H9 (cell line): ENCODE data around the gene LRIG1. TPM values are rescaled to one million over a fixed set of nuclear protein-coding genes. Genes with fewer than 3 reads are reported as not detected.
A peak's percentile ranks its signal among the peaks of the same experiment; 100 is the strongest.

Source experiments
- DNase-seq: peaks from one replicate; pipeline ENCODE4 v3.0.0-alpha.2; 2017
- H2AFZ ChIP-seq: one replicate; pipeline ENCODE4 v1.6.1; 2013; ENCODE audit warnings: mild to moderate bottlenecking, low read length, control low read depth, moderate library complexity
- H2AK5ac ChIP-seq: 2 replicates; pipeline ENCODE4 v1.6.1; 2013; ENCODE audit warnings: low read length, control low read depth, mixed read lengths; ENCODE audit not compliant: insufficient read length
- H2BK120ac ChIP-seq: one replicate; pipeline ENCODE4 v1.6.1; 2013; ENCODE audit warnings: low read depth, mild to moderate bottlenecking, low read length, control low read depth, inconsistent platforms; ENCODE audit not compliant: poor library complexity, severe bottlenecking
- H2BK12ac ChIP-seq: 2 replicates; pipeline ENCODE4 v1.6.1; 2013; ENCODE audit warnings: low read length, control low read depth, mixed read lengths, low read depth; ENCODE audit not compliant: insufficient read length
- H2BK15ac ChIP-seq: 2 replicates; pipeline ENCODE4 v1.6.1; 2013; ENCODE audit warnings: low read depth, low read length, control low read depth
- H2BK20ac ChIP-seq: one replicate; pipeline ENCODE4 v1.6.1; 2013; ENCODE audit warnings: low read depth, mild to moderate bottlenecking, low read length, control low read depth, inconsistent platforms; ENCODE audit not compliant: poor library complexity, severe bottlenecking
- H2BK5ac ChIP-seq: 2 replicates; pipeline ENCODE4 v1.6.1; 2013; ENCODE audit warnings: low read length, control low read depth, mixed read lengths; ENCODE audit not compliant: insufficient read length
- H3K14ac ChIP-seq: 2 replicates; pipeline ENCODE4 v1.6.1; 2013; ENCODE audit warnings: low read length, control low read depth; ENCODE audit not compliant: insufficient read depth
- H3K18ac ChIP-seq: 2 replicates; pipeline ENCODE4 v1.6.1; 2013; ENCODE audit warnings: low read depth, mild to moderate bottlenecking, mixed read lengths, low read length, control low read depth; ENCODE audit not compliant: insufficient read length
- H3K23ac ChIP-seq: 2 replicates; pipeline ENCODE4 v1.6.1; 2013; ENCODE audit warnings: low read length, control low read depth, mixed read lengths, low read depth; ENCODE audit not compliant: insufficient read length
- H3K23me2 ChIP-seq: 2 replicates; pipeline ENCODE4 v1.6.1; 2013; ENCODE audit warnings: low read depth, mild to moderate bottlenecking, mixed read lengths, low read length, control low read depth; ENCODE audit not compliant: insufficient read length, poor library complexity, severe bottlenecking
- H3K27ac ChIP-seq: 2 replicates; pipeline ENCODE4 v1.5.1; 2013; ENCODE audit warnings: low read length, control low read depth, mixed read lengths, low read depth; ENCODE audit not compliant: insufficient read length
- H3K27me3 ChIP-seq: 2 replicates; pipeline ENCODE4 v1.6.1; 2013; ENCODE audit warnings: low read length, control low read depth, inconsistent platforms; ENCODE audit not compliant: insufficient read depth
- H3K4ac ChIP-seq: 2 replicates; pipeline ENCODE4 v1.6.1; 2013; ENCODE audit warnings: low read depth, mild to moderate bottlenecking, control low read depth, inconsistent platforms, low read length, moderate library complexity
- H3K4me1 ChIP-seq: 2 replicates; pipeline ENCODE4 v1.6.1; 2013; ENCODE audit warnings: low read length, control low read depth, inconsistent platforms; ENCODE audit not compliant: insufficient read depth
- H3K4me2 ChIP-seq: 2 replicates; pipeline ENCODE4 v1.6.1; 2013; ENCODE audit warnings: low read length, control low read depth, mixed read lengths; ENCODE audit not compliant: insufficient read length, insufficient read depth
- H3K56ac ChIP-seq: 2 replicates; pipeline ENCODE4 v1.6.1; 2013; ENCODE audit warnings: low read depth, mild to moderate bottlenecking, mixed read lengths, low read length, control low read depth; ENCODE audit not compliant: insufficient read length
- H3K79me1 ChIP-seq: 2 replicates; pipeline ENCODE4 v1.6.1; 2013; ENCODE audit warnings: low read depth, mild to moderate bottlenecking, moderate library complexity, low read length, control low read depth, inconsistent platforms; ENCODE audit not compliant: insufficient read depth, poor library complexity, severe bottlenecking
- H3K79me2 ChIP-seq: 2 replicates; pipeline ENCODE4 v1.6.1; 2013; ENCODE audit warnings: low read length, control low read depth, inconsistent platforms; ENCODE audit not compliant: insufficient read depth
- H3K9ac ChIP-seq: 2 replicates; pipeline ENCODE4 v1.6.1; 2013; ENCODE audit warnings: low read length, control low read depth, mixed read lengths; ENCODE audit not compliant: insufficient read length; ENCODE audit errors: extremely low read depth
- H3K9me3 ChIP-seq: one replicate; pipeline ENCODE4 v1.6.1; 2013; ENCODE audit warnings: low read depth, low read length, inconsistent platforms; ENCODE audit not compliant: control insufficient read depth
- H3T11ph ChIP-seq: one replicate; pipeline ENCODE4 v1.6.1; 2013; ENCODE audit warnings: mild to moderate bottlenecking, low read length, control low read depth, inconsistent platforms
- H4K20me1 ChIP-seq: one replicate; pipeline ENCODE4 v1.6.1; 2013; ENCODE audit not compliant: control insufficient read depth, insufficient read length, insufficient read depth
- H4K5ac ChIP-seq: 2 replicates; pipeline ENCODE4 v1.6.1; 2013; ENCODE audit warnings: low read depth, mild to moderate bottlenecking, mixed read lengths, low read length, control low read depth; ENCODE audit not compliant: insufficient read length
- H4K8ac ChIP-seq: replicated peaks from 2 replicates; pipeline ENCODE4 v1.6.1; 2013; ENCODE audit warnings: low read length, control low read depth, mixed read lengths, low read depth; ENCODE audit not compliant: insufficient read length
- H4K91ac ChIP-seq: 2 replicates; pipeline ENCODE4 v1.6.1; 2013; ENCODE audit warnings: low read depth, mild to moderate bottlenecking, moderate library complexity, mixed read lengths, low read length, control low read depth; ENCODE audit not compliant: insufficient read length
- H3K27ac Mint-ChIP-seq, 3 experiments: 2 replicates in 2 of 3; 3 replicates in 1 of 3; pipeline ENCODE4 v1.8.0; 2020 to 2021; ENCODE audit warnings: mixed read lengths in 3 of 3, mild to moderate bottlenecking in 1 of 3, moderate library complexity in 1 of 3
- H3K27me3 Mint-ChIP-seq: 2 replicates; pipeline ENCODE4 v1.8.0; 2021; ENCODE audit warnings: low read depth, mild to moderate bottlenecking, moderate library complexity, mixed read lengths
- H3K36me3 Mint-ChIP-seq, 3 experiments: 2 replicates in 2 of 3; 3 replicates in 1 of 3; pipeline ENCODE4 v1.8.0; 2020 to 2021; ENCODE audit warnings: low read depth in 3 of 3, mixed read lengths in 3 of 3; ENCODE audit not compliant: insufficient read depth in 1 of 3
- H3K4me1 Mint-ChIP-seq, 2 experiments: 2 replicates each; pipeline ENCODE4 v1.8.0; 2020; ENCODE audit warnings: mixed read lengths in 2 of 2
- H3K4me3 Mint-ChIP-seq, 2 experiments: 2 replicates in 1 of 2; 3 replicates in 1 of 2; pipeline ENCODE4 v1.8.0; 2020 to 2021; ENCODE audit warnings: mild to moderate bottlenecking in 2 of 2, mixed read lengths in 2 of 2, moderate library complexity in 1 of 2
- H3K9me3 Mint-ChIP-seq, 2 experiments: 2 replicates in 1 of 2; 3 replicates in 1 of 2; pipeline ENCODE4 v1.8.0; 2020; ENCODE audit warnings: mild to moderate bottlenecking in 2 of 2, mixed read lengths in 2 of 2, moderate library complexity in 1 of 2
- WGBS: extraction: QIAGEN DNeasy Blood & Tissue Kit; methylation state at CpG from one replicate; pipeline ENCODE4 v1.1.7; 2013; ENCODE audit warnings: missing lambda C conversion rate, low lambda C conversion rate, mixed read lengths; ENCODE audit not compliant: insufficient read length; ENCODE audit errors: extremely low coverage; 5-methylcytosine and 5-hydroxymethylcytosine counted together
- total RNA-seq: library from RNA; stranded (reverse); gene quantifications from 2 replicates; pipeline ENCODE4 v1.2.1, GENCODE V29; 2021
- TF ChIP-seq, protein P1 (sequence below): fragments of 200-600 bp; sonication (generic); conservative IDR thresholded peaks from 3 replicates; pipeline ENCODE4 v1.8.0; 2021; ENCODE audit warnings: antibody characterized with exemption, mild to moderate bottlenecking

The LRIG1 gene
- total RNA-seq, 1 experiment from 2014 or later, result 70.3 TPM

DNA sequence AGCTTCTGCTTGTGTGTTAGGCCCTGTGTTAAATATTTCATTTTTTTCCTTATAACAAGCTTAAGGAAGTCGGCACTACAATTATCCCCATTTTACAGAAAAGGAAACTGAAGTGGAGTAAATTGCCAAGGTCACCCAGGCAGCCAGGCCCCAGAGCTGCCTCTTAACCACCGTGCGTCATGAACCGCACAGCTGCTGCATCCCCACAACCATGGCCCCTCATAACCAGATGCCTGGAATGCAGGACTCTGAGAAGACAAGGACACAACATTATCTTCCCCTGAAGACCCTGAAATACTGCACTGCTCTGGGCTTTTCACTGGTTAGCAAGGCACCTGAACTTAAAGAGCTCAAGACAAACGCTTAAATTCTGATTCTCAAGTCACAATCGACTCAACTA, 14.6 kb downstream of the LRIG1 start:
- Histone ChIP-seq H3T11ph (no peak overlapping the region), H3K79me2 (peaks cover 83% of the 10 kb centered on the region), H3K56ac (no peak overlapping the region), H2BK12ac (no peak overlapping the region), H3K14ac (no peak overlapping the region), H4K5ac (no peak overlapping the region), H3K18ac (no peak overlapping the region), H3K4ac (no peak overlapping the region), H2BK5ac (no peak overlapping the region), H2BK120ac (no peak overlapping the region), H2BK15ac (no peak overlapping the region), H4K91ac (no peak overlapping the region), H3K9me3 (no peaks in the 10 kb centered on the region), H3K4me1 (peaks cover 40% of the 10 kb centered on the region), H3K27me3 (no peaks in the 10 kb centered on the region), H3K27ac (no peak overlapping the region), H2BK20ac (no peak overlapping the region), H3K4me2 (no peak overlapping the region), H2AK5ac (no peak overlapping the region), H3K79me1 (peaks cover 11% of the 10 kb centered on the region), H4K20me1 (no peaks in the 10 kb centered on the region), H4K8ac (no peak overlapping the region), H2AFZ (no peak overlapping the region), H3K23me2 (no peaks in the 10 kb centered on the region), H3K23ac (no peak overlapping the region), H3K9ac (no peak overlapping the region)
- peaks cover 75 to 78% of the 10 kb centered on the region in 2 experiments for H3K4me1 Mint-ChIP-seq
- no peaks in the 10 kb centered on the region for H3K27me3 Mint-ChIP-seq
- TF ChIP-seq, protein P1, sequence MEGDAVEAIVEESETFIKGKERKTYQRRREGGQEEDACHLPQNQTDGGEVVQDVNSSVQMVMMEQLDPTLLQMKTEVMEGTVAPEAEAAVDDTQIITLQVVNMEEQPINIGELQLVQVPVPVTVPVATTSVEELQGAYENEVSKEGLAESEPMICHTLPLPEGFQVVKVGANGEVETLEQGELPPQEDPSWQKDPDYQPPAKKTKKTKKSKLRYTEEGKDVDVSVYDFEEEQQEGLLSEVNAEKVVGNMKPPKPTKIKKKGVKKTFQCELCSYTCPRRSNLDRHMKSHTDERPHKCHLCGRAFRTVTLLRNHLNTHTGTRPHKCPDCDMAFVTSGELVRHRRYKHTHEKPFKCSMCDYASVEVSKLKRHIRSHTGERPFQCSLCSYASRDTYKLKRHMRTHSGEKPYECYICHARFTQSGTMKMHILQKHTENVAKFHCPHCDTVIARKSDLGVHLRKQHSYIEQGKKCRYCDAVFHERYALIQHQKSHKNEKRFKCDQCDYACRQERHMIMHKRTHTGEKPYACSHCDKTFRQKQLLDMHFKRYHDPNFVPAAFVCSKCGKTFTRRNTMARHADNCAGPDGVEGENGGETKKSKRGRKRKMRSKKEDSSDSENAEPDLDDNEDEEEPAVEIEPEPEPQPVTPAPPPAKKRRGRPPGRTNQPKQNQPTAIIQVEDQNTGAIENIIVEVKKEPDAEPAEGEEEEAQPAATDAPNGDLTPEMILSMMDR, result no peak
- WGBS, result no CpG with 5 or more reads among the region's 6 CpGs
- peak overlapping the region in 2 of 3 experiments; percentile 46 to 88; a peak in 4 of 7 replicates for H3K27ac Mint-ChIP-seq
- DNase-seq, result no peak
- H3K4me3 Mint-ChIP-seq, result no peak overlapping the region
- no peaks in the 10 kb centered on the region; a peak in 1 of 5 replicates for H3K9me3 Mint-ChIP-seq
- peaks cover 7 to 27% (median 9%) of the 10 kb centered on the region in 3 experiments; a peak in 6 of 7 replicates for H3K36me3 Mint-ChIP-seq
